KOPT-K1 (cell line): ENCODE measurements around the gene KCTD3.

Experiments
- H3K27ac ChIP-seq: fragments of 200-600 bp; sonication (generic); 2 replicates; pipeline ENCODE4 v1.5.1; 2016; ENCODE audit warnings: antibody characterized with exemption, mild to moderate bottlenecking, low read depth, low read length; ENCODE audit not compliant: poor library complexity, severe bottlenecking
- H3K36me3 ChIP-seq: fragments of 200-600 bp; sonication (generic); 2 replicates; pipeline ENCODE4 v1.5.1; 2017; ENCODE audit warnings: antibody characterized with exemption, mild to moderate bottlenecking, low read length, moderate library complexity; ENCODE audit not compliant: insufficient read depth
- H3K9me3 ChIP-seq: fragments of 200-600 bp; sonication (generic); 2 replicates; pipeline ENCODE4 v1.5.1; 2017; ENCODE audit warnings: antibody characterized with exemption, low read length, mild to moderate bottlenecking; ENCODE audit not compliant: insufficient read depth, poor library complexity, severe bottlenecking

The KCTD3 gene

GRCh38 chr1:215584389-215584788 is 17.3 kb downstream of the KCTD3 start:
- no peak overlapping the region for H3K27ac ChIP-seq
- H3K36me3 ChIP-seq: peaks cover 50% of the 10 kb centered on the region
- peaks cover 21% of the 10 kb centered on the region for H3K9me3 ChIP-seq

GRCh38 chr1:215589650-215590435 is 22.7 kb downstream of the KCTD3 start:
- peaks cover 5% of the 10 kb centered on the region for H3K9me3 ChIP-seq
- H3K27ac ChIP-seq: no peak overlapping the region
- peaks cover 14% of the 10 kb centered on the region for H3K36me3 ChIP-seq

- H3K27ac ChIP-seq: no peak overlapping the region
- peaks cover 20% of the 10 kb centered on the region; the same call in 1 of the 2 replicates for H3K36me3 ChIP-seq
- no peaks in the 10 kb centered on the region for H3K9me3 ChIP-seq
Observed at GRCh38 chr1:215590779-215591491, 23.8 kb downstream of the KCTD3 start.

GRCh38 chr1:215594640-215595039 is 27.5 kb downstream of the KCTD3 start:
- peaks cover 20% of the 10 kb centered on the region; the same call in 1 of the 2 replicates for H3K36me3 ChIP-seq

GRCh38 chr1:215595231-215595630 is 28.1 kb downstream of the KCTD3 start:
- Histone ChIP-seq H3K36me3 (peaks cover 20% of the 10 kb centered on the region; the same call in 1 of the 2 replicates), H3K9me3 (no peaks in the 10 kb centered on the region), H3K27ac (no peak overlapping the region)

More at GRCh38 chr1:215594640-215595039, 27.5 kb downstream of the KCTD3 start:
- H3K9me3 ChIP-seq: no peaks in the 10 kb centered on the region
- no peak overlapping the region for H3K27ac ChIP-seq

GRCh38 chr1:215597961-215598360 is 30.9 kb downstream of the KCTD3 start:
- H3K36me3 ChIP-seq: peaks cover 31% of the 10 kb centered on the region
- no peaks in the 10 kb centered on the region for H3K9me3 ChIP-seq

GRCh38 chr1:215599418-215600074 is 32.4 kb downstream of the KCTD3 start:
- peaks cover 46% of the 10 kb centered on the region for H3K36me3 ChIP-seq
- H3K27ac ChIP-seq: no peak overlapping the region
- H3K9me3 ChIP-seq: no peaks in the 10 kb centered on the region

More at GRCh38 chr1:215597961-215598360, 30.9 kb downstream of the KCTD3 start:
- H3K27ac ChIP-seq: no peak overlapping the region

GRCh38 chr1:215600258-215600792 is 33.2 kb downstream of the KCTD3 start:
- no peak overlapping the region for H3K27ac ChIP-seq
- peaks cover 42% of the 10 kb centered on the region for H3K36me3 ChIP-seq
- no peaks in the 10 kb centered on the region for H3K9me3 ChIP-seq

- Histone ChIP-seq H3K27ac (no peak overlapping the region), H3K9me3 (no peaks in the 10 kb centered on the region), H3K36me3 (peaks cover 42% of the 10 kb centered on the region)
Observed at GRCh38 chr1:215600867-215601266, 33.8 kb downstream of the KCTD3 start.

- Histone ChIP-seq H3K36me3 (peaks cover 42% of the 10 kb centered on the region), H3K27ac (no peak overlapping the region), H3K9me3 (no peaks in the 10 kb centered on the region)
Observed at GRCh38 chr1:215601276-215601675, 34.2 kb downstream of the KCTD3 start.

GRCh38 chr1:215603319-215603718 is 36.2 kb downstream of the KCTD3 start:
- Histone ChIP-seq H3K9me3 (no peaks in the 10 kb centered on the region), H3K27ac (no peak overlapping the region), H3K36me3 (peaks cover 43% of the 10 kb centered on the region)

- Histone ChIP-seq H3K27ac (no peak overlapping the region), H3K36me3 (peaks cover 51% of the 10 kb centered on the region), H3K9me3 (no peaks in the 10 kb centered on the region)
Observed at GRCh38 chr1:215605011-215605621, 38.0 kb downstream of the KCTD3 start.

- Histone ChIP-seq H3K27ac (no peak overlapping the region), H3K9me3 (no peaks in the 10 kb centered on the region), H3K36me3 (peaks cover 51% of the 10 kb centered on the region)
Observed at GRCh38 chr1:215606036-215606435, 38.9 kb downstream of the KCTD3 start.

GRCh38 chr1:215606564-215607168 is 39.6 kb downstream of the KCTD3 start:
- peaks cover 51% of the 10 kb centered on the region for H3K36me3 ChIP-seq
- no peaks in the 10 kb centered on the region for H3K9me3 ChIP-seq

More at GRCh38 chr1:215606564-215607168, 39.6 kb downstream of the KCTD3 start:
- H3K27ac ChIP-seq: no peak overlapping the region
